ENCODE measurements around the gene KLHL24. TPM values are rescaled to one million over a fixed set of nuclear protein-coding genes. Genes with fewer than 3 reads are reported as not detected.
"Not testable (repeated sequence)": the region's sequence is repeated elsewhere in the genome, so short reads cannot be mapped to it uniquely, and the experiment has no call there.

Gene KLHL24
- 27.5 and 29.0 TPM in 2 replicates for total RNA-seq (2014; rRNA removed; shearing (Covaris generic))

GRCh38 chr3:183635431-183636220 is at the start of gene KLHL24:
Gene KLHL24, plus strand, starts transcription at chr3:183635623. Its CDS starts 14,734 bp downstream, at chr3:183650357.
- DNase-seq (ENCODE audit: low read depth): peak; percentile 92

DNA sequence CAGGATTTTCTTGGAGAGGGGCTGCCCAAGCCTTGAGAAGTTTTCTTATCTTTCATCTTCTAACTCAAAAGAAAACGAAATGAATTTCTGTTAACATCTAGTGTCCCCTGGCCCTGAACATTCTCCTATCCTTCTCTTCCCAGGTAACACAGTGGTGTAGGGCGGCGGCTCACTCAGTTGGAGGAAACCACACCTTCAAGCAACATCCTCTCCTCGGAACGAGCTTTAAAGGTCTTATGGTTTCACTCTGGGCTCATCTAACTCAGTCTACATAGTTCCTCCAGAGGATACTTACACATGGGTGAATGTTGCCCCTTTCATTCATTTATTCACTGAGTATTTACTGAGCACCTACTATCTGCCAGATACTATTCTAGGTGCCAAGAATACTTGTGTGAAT is 48.9 kb upstream of the KLHL24 start:
- no peak for DNase-seq (ENCODE audit: low read depth)

- no peak for DNase-seq (ENCODE audit: low read depth)
These were observed 48.1 kb upstream of the KLHL24 start for GRCh38 chr3:183587336-183587735.

DNA sequence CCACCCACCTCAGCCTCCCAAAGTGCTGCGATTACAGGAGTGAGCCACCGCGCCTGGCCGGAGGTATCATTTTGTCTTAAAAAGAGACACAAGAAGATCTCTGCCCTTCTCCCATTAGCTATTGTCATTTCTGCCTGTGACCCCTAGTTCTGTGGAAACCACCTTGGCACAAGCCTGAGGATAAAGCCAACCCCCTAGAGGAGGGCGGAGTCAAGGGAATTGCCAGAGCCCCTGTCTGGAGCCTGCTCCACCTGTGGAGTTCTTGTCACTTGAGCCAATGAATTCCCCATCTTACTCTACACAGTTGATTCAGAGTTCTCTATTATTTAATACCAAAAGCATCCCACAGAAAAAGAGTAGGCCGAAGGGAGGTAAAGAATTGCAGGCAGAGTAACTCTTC is 45.0 kb upstream of the KLHL24 start:
- no peak for DNase-seq (ENCODE audit: low read depth)

GRCh38 chr3:183591881-183592521 is 43.4 kb upstream of the KLHL24 start:
- peak; percentile 11 for DNase-seq (ENCODE audit: low read depth)

- DNase-seq (ENCODE audit: low read depth): no peak
These were observed 42.6 kb upstream of the KLHL24 start for GRCh38 chr3:183592821-183593220.

DNA sequence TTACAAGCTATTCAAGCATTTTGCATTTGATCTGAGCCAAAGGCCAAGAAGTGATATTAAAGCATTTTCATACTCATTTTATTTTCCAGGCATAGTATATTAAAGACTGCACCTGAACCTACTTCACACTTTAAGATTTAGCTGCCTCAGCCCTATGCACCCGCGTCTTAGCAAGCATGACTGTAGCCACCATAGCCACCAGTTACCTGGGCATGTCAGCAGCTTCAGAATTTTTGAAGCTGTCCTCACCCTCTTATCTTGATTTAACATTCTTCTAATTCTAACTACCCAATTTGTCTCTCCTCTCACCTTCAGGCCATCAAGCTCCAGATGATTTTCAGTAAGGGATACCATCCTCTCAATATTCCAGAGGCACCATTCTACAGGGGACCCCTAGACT is 40.8 kb upstream of the KLHL24 start:
- no peak for DNase-seq (ENCODE audit: low read depth)

DNA sequence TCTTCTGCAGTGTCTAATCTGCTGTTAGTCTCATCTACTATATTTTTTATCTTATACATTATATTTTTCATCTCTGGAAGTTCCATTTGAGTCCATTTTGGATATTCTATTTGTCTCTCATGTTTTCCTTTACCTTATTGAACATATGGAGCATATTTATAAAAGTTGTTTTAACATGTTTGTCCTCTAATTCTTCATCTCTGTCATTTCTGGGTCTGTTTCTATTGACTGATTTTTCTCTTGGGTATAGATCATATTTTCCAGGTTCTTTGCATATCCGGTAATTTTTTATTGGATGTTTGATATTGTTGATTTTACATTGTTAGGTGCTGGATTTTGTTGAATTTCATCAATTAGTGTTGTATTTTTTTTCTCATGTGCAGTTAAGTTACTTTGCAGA is 37.5 kb upstream of the KLHL24 start:
- DNase-seq (ENCODE audit: low read depth): no peak

DNA sequence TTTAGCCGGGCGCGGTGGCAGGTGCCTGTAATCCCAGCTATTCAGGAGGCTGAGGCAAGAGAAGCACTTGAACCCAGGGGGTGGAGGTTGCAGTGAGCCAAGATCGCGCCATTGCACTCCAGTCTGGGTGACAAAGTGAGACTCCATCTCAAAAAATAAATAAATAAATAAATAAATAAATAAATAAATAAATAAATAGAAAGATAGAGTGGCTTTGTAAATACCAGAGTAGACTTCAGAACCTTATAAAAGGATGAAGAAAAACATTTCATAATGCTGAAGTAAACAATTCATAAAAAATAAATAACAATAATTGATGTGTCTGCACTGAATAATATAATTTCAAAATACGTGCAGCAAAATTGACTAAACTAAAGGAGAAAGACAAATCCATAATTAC is 24.1 kb upstream of the KLHL24 start:
- not testable (repeated sequence) for DNase-seq (ENCODE audit: low read depth)

DNA sequence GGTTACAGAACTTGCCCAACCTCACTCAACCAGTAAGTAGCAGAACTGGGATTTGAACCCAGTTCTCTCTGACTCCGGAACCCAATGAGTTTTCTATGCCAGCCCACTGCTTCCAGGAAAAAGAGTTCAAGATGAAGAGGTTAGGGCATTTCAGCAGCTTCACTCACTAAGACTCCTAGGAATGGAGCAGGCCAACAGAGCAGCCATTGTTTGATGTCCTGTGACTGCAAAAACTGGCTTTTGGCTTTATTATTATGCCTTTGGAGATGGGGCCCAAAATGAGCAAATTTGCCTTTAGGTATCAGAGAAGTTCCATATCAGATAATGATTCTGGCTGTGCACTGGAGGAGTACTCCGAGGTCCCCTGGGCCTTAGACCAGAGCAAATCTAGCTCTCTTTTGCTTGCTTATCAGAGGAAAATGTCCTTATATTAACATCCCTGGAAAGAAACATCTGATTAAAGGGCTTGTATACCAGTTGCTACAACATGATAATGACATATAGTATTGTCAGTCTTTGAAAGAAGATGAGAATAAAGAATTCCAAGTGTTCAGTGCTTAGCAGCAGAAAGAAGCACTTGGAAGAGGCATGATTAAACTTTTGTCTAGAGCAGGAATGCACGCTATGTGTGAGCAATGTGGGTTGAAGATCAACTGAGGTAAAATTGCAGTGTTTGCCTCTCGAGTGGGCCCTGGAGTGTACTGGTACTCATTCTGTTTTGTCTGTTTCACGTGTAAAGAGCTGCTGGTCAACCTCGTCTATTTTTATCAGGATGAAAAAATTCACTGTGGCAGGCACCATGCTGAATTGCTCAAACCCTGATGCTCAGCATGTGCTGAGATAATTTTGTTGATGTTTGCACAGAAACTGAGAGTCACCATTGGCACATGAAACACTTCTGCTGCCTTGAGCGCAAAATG is 21.8 kb upstream of the KLHL24 start:
- no peak for DNase-seq (ENCODE audit: low read depth)

DNA sequence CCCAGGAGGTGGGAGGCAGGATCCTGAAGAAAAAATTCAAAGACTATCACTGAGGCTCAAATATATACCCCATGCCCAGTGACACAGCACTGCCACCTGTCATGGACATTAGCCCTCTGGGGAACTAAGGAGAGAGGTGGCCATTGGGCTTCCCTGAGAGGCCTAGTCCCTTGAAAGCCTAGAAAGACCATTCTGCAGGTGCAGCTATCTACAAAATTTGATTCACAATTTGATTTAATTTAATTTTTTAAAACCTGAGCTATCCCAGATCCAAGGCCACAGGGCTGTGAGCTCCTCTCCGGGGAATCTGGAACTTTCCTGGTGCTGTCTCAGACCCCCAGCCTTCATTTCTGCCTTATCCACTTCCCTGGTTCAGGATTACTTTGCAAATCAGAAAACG is 16.9 kb upstream of the KLHL24 start:
- no peak for DNase-seq (ENCODE audit: low read depth)

- DNase-seq (ENCODE audit: low read depth): no peak
These were observed 16.4 kb upstream of the KLHL24 start for GRCh38 chr3:183619010-183619409.

GRCh38 chr3:183619624-183620251 is 15.7 kb upstream of the KLHL24 start:
- no peak for DNase-seq (ENCODE audit: low read depth)

GRCh38 chr3:183620252-183620628 is 15.2 kb upstream of the KLHL24 start:
- DNase-seq (ENCODE audit: low read depth): no peak

DNA sequence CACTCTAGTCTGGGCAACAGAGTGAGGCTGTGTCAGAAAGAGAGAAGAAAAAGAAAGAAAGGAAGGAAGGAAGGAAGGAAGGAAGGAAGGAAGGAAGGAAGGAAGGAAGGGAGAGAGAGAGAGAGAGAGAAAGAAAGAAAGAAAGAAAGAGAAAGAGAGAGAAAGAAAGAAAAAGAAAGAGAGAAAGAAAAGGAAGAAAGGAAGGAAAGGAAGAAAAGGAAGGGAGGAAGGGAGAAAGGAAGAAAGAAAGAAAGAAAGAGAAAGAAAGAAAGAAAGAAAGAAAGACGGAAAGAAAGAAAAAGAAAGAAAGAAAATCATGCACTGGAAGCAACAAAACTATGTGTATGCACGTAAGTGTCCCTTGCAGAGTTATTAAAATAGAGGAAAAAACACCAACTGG is 12.9 kb upstream of the KLHL24 start:
- DNase-seq (ENCODE audit: low read depth): not testable (repeated sequence)

- DNase-seq (ENCODE audit: low read depth): no peak
These were observed 8.4 kb upstream of the KLHL24 start for GRCh38 chr3:183626877-183627594.

DNA sequence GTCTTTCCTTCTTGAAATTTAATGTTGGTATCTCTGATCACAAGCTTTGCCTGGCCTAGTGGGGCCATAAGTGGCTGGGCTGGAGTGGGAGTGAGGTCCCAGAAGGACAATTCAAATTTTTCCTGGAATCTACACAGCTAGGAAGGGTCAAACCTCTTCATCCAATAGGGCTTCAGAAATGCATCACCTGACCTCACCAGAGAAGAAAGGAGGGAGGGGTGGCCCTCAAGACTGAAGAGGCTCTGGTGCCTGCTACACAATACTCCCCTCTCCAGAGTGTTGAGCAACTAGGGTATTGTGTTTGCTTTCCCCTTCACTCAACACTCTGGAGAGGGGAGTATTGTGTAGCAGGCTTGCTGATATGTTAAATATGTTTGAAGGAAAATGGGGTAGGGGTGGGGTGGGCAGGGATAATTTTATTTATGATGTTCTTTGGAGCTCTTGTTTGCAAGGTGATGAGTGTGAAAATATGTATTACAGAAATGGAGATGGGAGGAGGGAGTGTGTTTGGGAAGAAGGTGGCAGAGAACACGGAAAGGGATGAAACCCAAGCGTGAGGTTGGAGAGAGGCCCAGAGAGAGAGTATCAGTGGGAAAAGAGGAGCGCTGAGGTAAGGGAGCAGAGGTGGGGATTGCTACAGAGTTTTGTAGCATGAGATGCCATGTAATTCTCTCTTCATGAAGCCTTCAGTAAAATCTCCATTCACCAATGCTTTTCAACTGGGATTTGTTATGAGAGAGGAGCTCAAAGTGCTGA is 5.7 kb upstream of the KLHL24 start:
- no peak for DNase-seq (ENCODE audit: low read depth)

DNA sequence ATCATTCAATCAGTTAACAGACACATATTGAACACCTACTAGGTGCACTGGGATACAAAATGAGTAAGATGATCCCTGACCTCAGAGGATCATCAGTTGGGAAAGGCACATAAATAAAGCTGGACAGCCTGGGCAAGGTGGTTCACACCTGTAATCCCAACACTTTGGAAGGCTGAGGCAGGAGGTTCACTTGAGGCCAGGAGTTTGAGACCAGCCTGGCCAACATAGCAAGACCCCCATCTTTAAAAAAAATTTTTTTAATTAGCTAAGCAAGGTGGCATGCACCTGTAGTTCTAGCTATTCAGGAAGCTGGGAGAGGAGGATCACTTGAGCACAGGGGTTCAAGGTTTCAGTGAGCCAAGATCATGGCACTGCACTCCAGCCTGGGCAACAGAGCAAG is 3.7 kb upstream of the KLHL24 start:
- no peak for DNase-seq (ENCODE audit: low read depth)

DNA sequence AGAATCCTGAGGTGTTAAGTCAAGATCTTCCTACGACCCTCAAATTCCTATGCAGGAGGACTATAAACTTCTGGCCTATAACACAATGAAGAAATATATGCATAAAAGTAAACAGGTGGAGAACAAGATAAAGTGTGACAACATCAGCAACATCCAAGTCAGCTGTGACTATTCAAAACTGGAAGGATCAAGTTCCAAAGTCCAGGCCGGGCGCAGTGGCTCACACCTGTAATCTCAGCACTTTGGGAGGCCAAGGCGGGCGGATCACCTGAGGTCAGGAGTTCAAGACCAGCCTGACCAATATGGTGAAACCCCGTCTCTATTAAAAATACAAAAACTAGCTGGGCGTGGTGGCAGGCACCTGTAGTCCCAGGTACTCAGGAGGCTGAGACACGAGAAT is 2.7 kb upstream of the KLHL24 start:
- not testable (repeated sequence) for DNase-seq (ENCODE audit: low read depth)

- no peak for DNase-seq (ENCODE audit: low read depth)
These were observed 716 bp upstream of the KLHL24 start for GRCh38 chr3:183634707-183635106.

DNA sequence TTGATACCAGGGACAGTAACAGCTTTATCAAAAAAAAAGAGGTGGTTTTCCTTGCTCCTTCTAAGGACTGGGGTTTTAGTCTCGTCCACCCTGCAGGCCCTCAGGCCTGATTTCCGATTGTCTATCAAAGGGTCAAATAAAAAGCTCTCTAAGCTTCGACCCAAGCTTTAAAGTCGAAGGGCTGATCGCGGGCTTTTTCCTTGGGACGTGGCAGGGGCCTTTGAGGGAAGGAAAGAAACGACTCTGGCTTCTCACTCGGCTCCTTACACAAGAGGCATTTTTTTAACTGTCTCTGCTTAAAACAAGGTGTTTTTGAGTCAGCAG is 354 bp upstream of the KLHL24 start:
- DNase-seq (ENCODE audit: low read depth): no peak

All from RPMI7951 (cell line).